GM18517 (cell line): ENCODE measurements around the gene PTK6.
"Not testable (repeated sequence)": the region's sequence is repeated elsewhere in the genome, so short reads cannot be mapped to it uniquely, and the experiment has no call there.

Experiments used
- ATAC-seq: cut with Tn5 transposase; IDR thresholded peaks from one replicate; pipeline ENCODE4 v1.9.1; 2021; ENCODE audit warnings: mild to moderate bottlenecking, moderate library complexity; ENCODE audit not compliant: unreplicated experiment

PTK6 gene

DNA sequence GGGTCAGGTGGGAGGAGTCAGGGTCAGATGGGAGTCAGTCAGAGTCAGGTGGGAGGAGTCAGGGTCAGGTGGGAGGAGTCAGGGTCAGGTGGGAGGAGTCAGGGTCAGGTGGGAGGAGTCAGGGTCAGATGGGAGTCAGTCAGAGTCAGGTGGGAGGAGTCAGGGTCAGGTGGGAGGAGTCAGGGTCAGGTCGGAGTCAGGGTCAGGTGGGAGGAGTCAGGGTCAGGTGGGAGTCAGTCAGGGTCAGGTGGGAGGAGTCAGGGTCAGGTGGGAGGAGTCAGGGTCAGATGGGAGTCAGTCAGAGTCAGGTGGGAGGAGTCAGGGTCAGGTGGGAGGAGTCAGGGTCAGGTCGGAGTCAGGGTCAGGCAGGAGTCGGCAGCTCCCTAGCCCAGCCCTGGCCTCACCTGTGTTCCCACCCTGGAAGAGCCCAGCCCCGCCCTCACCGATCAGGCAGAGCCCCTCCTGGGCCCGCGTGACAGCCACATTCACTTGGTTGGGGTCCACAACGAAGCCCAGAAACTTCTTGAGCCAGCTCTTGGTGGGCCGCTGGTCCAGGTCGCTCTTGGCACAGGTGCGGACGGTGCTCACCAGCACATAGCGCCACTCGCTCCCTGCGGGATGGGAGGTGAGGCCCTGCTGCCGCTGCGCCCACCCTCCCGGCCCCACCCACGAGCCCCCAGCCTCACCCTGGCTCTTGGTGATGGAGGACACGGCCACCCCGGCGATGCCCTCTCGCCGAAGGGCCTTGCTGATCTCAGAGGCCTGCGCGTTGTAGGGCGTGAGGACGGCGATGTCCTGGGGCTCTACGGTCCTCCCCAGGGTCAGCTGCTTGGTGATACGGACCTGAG is 22.5 kb upstream of the PTK6 start:
- not testable (repeated sequence) for ATAC-seq

DNA sequence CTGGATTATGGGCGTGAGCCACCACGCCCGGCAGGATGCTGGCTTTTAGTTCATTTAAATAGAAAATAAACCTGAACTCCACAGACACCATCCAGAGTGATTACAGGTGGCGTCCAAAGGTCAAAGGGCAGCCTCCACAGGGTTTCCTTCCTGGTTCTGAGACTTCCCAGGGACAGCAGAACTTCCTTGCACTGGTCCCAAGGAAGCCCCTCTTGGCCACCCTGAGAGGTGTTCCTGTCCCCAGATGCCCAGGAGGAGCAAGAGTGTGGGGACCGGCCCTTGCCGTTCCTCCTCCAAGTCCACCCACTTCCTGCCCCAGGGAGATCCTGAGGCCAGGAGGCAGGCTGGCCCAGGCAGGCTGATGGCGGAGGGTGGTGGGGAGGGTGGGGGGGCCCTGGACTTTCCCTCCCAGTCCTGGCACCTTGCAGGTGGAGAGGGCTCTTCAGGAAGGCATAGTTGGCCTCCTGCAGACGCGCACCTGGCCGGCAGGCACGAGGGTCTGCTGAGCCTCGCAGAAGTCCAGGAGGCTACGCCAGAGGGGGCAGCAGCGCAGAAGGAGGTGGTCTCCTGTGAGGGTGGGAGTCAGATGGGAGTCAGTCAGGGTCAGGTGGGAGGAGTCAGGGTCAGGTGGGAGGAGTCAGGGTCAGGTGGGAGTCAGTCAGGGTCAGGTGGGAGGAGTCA is 21.8 kb upstream of the PTK6 start:
- ATAC-seq, result no peak

GRCh38 chr20:63557481-63557891 is 20.3 kb upstream of the PTK6 start:
- no peak for ATAC-seq

DNA sequence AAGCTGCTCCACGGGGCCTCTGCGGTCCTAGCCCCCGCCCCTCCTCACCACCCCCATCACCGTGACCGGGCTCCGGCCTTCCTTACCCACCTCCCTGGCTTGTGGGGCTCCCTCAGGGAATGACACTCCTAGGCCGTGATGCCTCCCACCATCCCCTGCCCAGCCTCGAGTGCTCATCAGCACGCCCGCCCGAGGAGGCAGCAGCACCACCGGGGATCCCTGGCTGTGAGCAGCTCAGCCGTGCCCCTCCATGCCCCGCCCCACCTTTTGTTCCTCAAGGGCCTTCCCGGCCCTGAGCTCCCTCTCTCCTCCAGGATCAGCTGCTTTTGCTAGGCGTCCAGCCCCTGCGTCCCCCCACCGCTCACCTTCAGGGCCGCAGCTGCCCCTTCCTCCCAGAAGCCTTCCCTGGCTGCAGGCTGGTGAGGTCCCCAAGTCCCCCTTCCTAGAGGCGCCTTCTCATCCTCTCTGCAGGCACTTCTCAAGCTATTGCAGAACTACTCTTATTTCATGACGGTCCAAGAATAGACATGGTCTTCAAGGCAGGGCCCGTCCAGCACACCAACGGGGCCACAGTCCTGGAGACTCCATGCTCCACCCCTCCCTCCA is 19.8 kb upstream of the PTK6 start:
- ATAC-seq, result no peak

DNA sequence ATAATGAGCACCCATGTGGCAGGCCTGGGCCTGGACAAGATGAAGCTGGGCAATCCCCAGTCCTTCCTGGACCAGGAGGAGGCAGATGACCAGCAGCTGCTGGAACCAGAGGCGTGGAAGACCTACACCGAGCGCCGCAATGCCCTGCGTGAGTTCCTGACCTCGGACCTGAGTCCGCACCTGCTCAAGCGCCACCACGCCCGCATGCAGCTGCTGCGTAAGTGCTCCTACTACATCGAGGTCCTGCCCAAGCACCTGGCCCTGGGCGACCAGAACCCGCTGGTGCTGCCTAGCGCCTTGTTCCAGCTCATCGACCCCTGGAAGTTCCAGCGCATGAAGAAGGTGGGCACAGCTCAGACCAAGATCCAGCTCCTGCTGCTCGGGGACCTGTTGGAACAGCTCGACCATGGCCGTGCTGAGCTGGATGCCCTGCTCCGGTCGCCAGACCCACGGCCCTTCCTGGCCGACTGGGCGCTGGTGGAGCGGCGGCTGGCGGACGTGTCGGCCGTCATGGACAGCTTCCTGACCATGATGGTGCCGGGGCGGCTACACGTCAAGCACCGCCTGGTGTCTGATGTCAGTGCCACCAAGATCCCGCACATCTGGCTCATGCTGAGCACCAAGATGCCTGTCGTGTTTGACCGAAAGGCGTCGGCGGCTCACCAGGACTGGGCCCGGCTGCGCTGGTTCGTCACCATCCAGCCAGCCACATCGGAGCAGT is 18.6 kb upstream of the PTK6 start:
- ATAC-seq, result no peak

GRCh38 chr20:63554361-63555278 is 17.4 kb upstream of the PTK6 start:
- ATAC-seq, result no peak

DNA sequence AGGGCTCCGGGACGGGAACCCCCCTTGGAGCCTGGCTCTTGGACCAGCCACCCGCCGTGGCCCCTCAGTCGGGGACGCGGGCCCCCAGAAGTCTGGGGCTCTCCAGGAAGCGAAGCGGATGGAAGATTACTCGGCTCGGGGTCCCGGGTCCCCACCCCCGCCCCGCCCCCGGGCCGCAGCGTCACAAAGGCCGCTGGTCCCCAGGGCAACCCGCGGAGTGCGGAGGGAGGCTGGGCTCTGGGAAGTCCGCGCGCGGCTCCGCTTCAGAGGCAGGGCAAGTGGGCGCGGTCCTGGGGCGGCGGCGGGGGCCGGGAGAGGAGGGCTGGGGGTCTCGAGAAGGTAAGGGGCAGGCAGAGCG is 16.7 kb upstream of the PTK6 start, which contains the start of gene FNDC11:
Gene FNDC11 (plus strand): TSS at position 227 of the 358 bp plus-strand sequence. CDS start 1,505 bp downstream, outside the sequence.
- ATAC-seq, result no peak

- ATAC-seq, result no peak
These were observed 16.2 kb upstream of the PTK6 start for GRCh38 chr20:63553251-63553932.

DNA sequence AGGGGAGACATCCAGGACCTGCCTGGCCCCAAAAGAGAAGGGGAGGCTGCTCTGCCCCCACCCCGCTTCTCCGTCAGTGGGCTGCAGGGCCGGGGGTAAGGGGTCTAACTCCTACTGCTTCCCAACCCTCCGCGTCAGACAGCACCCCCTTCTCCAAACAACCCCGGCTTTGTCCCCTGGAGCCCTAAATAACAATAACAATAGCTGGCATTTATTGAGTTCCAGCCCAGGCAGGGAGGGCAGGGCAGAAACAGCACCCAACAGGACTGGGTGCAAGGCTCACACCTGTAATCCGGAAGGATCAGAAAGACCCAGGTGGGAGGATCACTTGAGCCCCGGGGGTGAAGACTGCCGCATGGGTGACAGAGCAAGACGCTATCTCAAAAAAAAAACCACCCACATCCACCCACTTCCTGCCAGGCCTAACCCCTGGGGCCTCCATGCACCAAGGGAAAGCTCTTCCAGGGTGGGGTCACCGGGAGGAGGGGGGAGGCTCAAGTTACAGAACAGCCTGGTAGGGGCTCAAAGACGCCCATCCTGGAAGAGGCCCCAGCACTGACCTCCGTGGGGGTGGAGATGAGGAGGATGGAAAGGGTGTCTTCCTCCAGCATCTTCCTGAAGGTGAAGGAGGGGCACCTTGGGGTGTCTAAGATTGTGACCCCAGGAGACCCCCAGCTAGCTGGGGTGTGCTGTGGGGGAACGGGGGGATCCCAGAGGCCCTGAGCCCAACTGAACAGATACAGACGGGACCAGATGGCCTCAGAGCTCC is 15.5 kb upstream of the PTK6 start:
- no peak for ATAC-seq

DNA sequence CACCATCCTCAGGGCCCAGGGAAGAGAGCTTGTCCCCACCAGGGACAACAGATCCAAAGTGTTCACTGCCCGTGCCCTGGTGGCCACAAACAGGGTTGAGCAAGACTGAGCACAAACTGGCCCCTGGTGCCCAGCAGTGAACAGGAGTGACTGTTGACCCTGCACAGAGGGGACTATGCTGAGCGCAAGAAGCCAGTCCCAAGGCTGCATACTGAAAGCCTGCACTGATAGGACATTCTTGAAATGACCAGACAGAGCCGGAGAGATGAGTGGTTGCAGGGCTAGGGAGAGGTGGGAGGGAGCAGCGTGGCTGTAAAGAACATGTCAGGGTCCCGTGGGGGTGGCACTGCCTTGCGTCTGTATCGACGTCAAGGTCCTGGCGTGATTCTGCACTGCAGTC is 13.9 kb upstream of the PTK6 start:
- ATAC-seq, result no peak

DNA sequence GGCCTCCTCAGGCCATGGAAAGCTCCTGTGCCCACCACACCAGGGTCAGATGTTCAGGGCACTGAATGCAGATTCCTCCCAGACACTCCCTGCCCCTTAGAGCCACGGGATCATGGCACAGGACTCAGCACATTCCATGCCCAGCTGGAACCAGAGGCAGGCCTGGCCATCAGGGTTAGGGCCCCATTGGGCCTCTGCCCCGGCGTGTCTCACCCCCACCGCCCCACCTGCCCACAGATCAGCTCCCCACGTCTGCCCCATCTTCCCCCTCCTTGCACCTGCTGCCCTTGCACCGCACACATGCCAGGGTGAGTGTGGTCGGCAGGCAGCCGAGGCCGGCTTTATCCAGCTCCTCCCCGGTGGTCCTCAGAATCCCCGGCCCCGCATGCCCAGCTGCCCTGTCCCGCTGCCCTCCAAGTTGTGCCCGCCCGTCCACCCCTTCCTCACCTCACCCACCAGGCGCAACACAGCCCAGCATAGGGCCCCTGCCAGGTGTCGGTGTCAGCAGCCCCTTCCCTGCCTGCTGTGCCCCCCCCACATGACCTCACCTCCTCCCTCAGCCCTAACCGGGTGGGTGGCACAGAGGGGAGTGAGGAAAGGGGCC is 12.6 kb upstream of the PTK6 start:
- ATAC-seq, result no peak

DNA sequence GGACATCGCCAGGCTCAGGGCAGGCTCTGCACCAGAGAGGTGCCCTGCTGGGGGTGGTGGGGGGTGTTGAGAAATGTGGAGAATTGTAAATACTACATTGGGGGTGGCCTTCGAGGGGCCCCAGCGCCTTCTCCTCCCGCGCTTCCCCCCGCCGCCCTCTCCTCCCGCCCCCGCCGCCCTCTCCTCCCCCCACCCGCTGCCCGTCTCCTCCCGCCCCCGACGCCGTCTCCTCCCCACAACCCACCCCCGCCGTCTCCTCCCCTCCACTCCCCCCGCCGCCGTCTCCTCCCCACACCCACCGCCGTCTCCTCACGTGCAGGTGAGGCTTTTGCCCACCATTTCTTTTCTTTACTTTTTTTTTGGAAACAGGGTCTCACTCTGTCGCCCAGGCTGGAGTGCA is 11.8 kb upstream of the PTK6 start:
- no peak for ATAC-seq

DNA sequence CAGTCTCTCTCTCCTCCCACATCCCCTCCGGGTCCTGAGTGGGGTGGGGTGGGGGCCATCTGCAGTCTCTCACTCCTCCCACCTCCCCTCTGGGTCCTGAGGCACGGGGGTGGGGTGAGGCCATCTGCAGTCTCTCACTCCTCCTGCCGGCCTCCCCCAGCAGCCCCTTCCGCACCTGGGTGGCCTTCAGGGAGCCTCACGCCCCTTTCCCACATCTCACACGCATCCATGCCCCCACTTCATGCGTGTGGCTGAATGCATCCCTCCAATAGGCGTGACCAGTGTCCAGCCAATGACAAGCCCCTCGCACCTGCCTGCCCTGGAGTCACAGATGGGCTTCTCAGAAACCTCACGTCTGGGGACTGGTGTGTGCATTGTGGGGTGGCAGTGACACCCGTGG is 11.4 kb upstream of the PTK6 start:
- no peak for ATAC-seq

GRCh38 chr20:63547725-63548480 is 10.7 kb upstream of the PTK6 start, which contains the start of gene SRMS:
SRMS (minus strand) TSS chr20:63547749; CDS start chr20:63547463, 286 bp downstream.
- no peak for ATAC-seq

DNA sequence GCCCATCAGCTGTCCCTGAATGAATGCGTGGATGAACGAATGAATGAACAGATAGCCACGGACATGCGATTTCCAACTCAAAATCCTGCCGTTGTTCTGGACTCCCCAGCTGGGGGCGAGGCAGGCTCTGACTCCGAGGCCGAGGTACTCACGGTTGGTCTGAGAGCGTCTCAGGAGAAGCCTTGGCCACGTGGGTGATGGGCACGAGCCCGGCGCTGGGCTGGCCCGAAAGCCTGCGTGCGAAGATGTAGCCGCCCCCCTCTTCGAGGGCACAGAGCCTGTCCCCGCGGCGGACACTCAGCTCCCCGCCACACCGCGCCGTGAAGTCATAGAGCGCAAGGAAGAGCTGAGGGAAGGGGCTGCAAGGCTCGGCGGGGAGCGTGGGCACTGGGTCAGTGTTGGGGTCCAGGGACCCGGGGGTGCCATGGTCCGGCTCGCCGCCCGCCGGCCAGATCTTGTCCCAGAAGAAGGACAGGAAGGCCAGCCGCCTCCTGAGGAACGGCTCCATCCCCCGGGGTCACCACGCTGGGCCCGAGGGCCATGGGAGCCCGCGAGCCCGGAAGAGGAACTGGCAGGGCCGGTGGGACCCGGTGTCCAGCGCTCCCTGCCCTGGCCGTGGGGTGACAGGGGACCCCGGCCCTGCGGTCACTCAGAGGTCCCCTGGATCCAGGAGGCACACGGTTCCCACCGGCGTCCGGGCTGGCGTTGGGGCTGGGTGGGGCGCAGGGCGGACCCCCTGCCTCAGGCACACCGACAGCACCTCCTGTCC is 10.0 kb upstream of the PTK6 start:
- ATAC-seq, result no peak

GRCh38 chr20:63546256-63546955 is 9.2 kb upstream of the PTK6 start:
- no peak for ATAC-seq
